ENCODE data around the gene PHF1. TPM values are rescaled to one million over a fixed set of nuclear protein-coding genes. Genes with fewer than 3 reads are reported as not detected.
A peak's percentile ranks its signal among the peaks of the same experiment; 100 is the strongest.

Gene PHF1
- total and polyA plus RNA-seq, 2 of the 13 experiments (the other 11 are each of a cell fraction or from before 2014, with no cell fraction given), result 25.4 to 61.9 TPM

DNA sequence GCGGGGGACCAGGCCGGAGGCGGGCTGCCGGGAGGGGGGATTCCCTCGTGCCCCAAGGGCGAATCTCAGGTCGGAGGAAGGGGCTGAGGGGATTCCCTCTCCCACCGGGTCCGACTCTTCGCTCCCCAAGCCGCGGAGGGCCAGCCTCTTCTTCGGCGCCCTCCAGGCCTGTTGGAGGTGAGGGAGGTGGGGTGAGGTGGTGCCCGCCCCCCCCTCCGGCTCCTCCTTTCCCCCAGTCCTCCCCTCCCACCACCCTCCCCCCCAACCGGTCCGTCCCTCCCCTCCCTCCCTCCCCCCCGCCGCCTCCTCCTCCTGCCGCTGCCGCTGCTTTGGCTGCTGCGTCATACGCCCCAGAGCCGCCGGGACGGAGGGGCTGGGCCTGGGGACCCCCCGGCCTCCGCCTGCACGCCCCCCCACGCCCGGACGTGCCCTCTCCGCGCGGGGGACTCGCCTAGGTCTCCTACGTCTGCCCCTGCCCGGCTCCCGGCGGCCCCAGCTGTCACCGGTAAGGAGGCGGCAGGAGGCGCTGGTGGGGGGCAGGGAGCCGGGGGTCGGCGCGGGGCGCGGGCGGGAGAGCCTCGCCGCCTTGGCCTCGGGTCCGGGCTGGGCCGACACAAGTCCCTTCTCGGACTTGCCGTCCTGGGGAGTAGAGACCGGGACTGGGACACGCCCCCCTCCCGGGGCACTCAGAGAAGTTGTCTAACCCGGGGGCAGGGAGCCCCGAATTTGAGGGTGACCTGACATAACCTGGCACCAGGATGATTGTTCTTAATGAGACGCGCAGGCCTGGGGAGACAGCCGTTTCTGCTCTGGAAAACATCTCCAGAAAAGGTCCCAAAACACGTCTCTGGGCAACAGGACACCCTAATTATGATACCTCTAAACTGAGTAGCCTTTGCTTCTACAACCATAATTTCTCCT is at the start of gene PHF1 (continued):
- peak; percentile 60; the same call in 1 of the 2 replicates for TF ChIP-seq POLR2AphosphoS5 (IDR thresholded peaks at IDR 0.05; ENCODE audit: low read depth, low read length)
- TF ChIP-seq, protein P1, sequence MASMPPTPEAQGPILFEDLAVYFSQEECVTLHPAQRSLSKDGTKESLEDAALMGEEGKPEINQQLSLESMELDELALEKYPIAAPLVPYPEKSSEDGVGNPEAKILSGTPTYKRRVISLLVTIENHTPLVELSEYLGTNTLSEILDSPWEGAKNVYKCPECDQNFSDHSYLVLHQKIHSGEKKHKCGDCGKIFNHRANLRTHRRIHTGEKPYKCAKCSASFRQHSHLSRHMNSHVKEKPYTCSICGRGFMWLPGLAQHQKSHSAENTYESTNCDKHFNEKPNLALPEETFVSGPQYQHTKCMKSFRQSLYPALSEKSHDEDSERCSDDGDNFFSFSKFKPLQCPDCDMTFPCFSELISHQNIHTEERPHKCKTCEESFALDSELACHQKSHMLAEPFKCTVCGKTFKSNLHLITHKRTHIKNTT (CRISPR knock-in tag; IDR thresholded peaks at IDR 0.05), result no peak
- TF ChIP-seq, protein P2, sequence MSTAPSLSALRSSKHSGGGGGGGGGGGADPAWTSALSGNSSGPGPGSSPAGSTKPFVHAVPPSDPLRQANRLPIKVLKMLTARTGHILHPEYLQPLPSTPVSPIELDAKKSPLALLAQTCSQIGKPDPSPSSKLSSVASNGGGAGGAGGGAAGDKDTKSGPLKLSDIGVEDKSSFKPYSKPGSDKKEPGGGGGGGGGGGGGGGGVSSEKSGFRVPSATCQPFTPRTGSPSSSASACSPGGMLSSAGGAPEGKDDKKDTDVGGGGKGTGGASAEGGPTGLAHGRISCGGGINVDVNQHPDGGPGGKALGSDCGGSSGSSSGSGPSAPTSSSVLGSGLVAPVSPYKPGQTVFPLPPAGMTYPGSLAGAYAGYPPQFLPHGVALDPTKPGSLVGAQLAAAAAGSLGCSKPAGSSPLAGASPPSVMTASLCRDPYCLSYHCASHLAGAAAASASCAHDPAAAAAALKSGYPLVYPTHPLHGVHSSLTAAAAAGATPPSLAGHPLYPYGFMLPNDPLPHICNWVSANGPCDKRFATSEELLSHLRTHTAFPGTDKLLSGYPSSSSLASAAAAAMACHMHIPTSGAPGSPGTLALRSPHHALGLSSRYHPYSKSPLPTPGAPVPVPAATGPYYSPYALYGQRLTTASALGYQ (CRISPR knock-in tag; IDR thresholded peaks at IDR 0.05), result no peak
- peak; percentile 18 for TF ChIP-seq ZBTB7B (CRISPR knock-in tag; IDR thresholded peaks at IDR 0.05)
- no peak for TF ChIP-seq PRPF4 (IDR thresholded peaks at IDR 0.05; ENCODE audit: low read depth, low read length, poor library complexity, severe bottlenecking)
- no peak for TF ChIP-seq HCFC1 (IDR thresholded peaks at IDR 0.05; ENCODE audit: low read depth, low read length)
- TF ChIP-seq, protein P3, sequence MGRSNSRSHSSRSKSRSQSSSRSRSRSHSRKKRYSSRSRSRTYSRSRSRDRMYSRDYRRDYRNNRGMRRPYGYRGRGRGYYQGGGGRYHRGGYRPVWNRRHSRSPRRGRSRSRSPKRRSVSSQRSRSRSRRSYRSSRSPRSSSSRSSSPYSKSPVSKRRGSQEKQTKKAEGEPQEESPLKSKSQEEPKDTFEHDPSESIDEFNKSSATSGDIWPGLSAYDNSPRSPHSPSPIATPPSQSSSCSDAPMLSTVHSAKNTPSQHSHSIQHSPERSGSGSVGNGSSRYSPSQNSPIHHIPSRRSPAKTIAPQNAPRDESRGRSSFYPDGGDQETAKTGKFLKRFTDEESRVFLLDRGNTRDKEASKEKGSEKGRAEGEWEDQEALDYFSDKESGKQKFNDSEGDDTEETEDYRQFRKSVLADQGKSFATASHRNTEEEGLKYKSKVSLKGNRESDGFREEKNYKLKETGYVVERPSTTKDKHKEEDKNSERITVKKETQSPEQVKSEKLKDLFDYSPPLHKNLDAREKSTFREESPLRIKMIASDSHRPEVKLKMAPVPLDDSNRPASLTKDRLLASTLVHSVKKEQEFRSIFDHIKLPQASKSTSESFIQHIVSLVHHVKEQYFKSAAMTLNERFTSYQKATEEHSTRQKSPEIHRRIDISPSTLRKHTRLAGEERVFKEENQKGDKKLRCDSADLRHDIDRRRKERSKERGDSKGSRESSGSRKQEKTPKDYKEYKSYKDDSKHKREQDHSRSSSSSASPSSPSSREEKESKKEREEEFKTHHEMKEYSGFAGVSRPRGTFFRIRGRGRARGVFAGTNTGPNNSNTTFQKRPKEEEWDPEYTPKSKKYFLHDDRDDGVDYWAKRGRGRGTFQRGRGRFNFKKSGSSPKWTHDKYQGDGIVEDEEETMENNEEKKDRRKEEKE (IDR thresholded peaks at IDR 0.05), result no peak
- TF ChIP-seq ELF4 (CRISPR knock-in tag; IDR thresholded peaks at IDR 0.05; ENCODE audit: borderline replicate concordance), result no peak
- TF ChIP-seq, protein P4, sequence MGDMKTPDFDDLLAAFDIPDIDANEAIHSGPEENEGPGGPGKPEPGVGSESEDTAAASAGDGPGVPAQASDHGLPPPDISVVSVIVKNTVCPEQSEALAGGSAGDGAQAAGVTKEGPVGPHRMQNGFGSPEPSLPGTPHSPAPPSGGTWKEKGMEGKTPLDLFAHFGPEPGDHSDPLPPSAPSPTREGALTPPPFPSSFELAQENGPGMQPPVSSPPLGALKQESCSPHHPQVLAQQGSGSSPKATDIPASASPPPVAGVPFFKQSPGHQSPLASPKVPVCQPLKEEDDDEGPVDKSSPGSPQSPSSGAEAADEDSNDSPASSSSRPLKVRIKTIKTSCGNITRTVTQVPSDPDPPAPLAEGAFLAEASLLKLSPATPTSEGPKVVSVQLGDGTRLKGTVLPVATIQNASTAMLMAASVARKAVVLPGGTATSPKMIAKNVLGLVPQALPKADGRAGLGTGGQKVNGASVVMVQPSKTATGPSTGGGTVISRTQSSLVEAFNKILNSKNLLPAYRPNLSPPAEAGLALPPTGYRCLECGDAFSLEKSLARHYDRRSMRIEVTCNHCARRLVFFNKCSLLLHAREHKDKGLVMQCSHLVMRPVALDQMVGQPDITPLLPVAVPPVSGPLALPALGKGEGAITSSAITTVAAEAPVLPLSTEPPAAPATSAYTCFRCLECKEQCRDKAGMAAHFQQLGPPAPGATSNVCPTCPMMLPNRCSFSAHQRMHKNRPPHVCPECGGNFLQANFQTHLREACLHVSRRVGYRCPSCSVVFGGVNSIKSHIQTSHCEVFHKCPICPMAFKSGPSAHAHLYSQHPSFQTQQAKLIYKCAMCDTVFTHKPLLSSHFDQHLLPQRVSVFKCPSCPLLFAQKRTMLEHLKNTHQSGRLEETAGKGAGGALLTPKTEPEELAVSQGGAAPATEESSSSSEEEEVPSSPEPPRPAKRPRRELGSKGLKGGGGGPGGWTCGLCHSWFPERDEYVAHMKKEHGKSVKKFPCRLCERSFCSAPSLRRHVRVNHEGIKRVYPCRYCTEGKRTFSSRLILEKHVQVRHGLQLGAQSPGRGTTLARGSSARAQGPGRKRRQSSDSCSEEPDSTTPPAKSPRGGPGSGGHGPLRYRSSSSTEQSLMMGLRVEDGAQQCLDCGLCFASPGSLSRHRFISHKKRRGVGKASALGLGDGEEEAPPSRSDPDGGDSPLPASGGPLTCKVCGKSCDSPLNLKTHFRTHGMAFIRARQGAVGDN (CRISPR knock-in tag; IDR thresholded peaks at IDR 0.05), result peak; percentile 35
- TF ChIP-seq, protein P5, sequence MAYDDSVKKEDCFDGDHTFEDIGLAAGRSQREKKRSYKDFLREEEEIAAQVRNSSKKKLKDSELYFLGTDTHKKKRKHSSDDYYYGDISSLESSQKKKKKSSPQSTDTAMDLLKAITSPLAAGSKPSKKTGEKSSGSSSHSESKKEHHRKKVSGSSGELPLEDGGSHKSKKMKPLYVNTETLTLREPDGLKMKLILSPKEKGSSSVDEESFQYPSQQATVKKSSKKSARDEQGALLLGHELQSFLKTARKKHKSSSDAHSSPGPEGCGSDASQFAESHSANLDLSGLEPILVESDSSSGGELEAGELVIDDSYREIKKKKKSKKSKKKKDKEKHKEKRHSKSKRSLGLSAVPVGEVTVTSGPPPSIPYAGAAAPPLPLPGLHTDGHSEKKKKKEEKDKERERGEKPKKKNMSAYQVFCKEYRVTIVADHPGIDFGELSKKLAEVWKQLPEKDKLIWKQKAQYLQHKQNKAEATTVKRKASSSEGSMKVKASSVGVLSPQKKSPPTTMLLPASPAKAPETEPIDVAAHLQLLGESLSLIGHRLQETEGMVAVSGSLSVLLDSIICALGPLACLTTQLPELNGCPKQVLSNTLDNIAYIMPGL (CRISPR knock-in tag; IDR thresholded peaks at IDR 0.05; ENCODE audit: borderline replicate concordance in 1 of 2, low read depth in 1 of 2), result peak in 1 of 2 experiments; percentile 26; a peak in 1 of 4 replicates
- TF ChIP-seq, protein P6, sequence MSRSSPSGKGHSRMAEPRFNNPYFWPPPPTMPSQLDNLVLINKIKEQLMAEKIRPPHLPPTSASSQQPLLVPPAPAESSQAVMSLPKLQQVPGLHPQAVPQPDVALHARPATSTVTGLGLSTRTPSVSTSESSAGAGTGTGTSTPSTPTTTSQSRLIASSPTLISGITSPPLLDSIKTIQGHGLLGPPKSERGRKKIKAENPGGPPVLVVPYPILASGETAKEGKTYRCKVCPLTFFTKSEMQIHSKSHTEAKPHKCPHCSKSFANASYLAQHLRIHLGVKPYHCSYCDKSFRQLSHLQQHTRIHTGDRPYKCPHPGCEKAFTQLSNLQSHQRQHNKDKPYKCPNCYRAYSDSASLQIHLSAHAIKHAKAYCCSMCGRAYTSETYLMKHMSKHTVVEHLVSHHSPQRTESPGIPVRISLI (CRISPR knock-in tag; IDR thresholded peaks at IDR 0.05; ENCODE audit: borderline replicate concordance), result no peak
